Ishikawa (cell line): ENCODE data around the gene TIMM44.

Experiments used
- CEBPB ChIP-seq: IDR thresholded peaks from 2 replicates; pipeline ENCODE4 v1.6.1; 2012
- FOXM1 ChIP-seq: IDR thresholded peaks from 2 replicates; pipeline ENCODE4 v1.6.1; 2012; ENCODE audit warnings: low read depth, borderline replicate concordance
- MAX ChIP-seq: IDR thresholded peaks from 2 replicates; pipeline ENCODE4 v1.6.1; 2012
- RAD21 ChIP-seq: IDR thresholded peaks from 2 replicates; pipeline ENCODE4 v1.6.1; 2012; ENCODE audit warnings: low read depth
- REST ChIP-seq: IDR thresholded peaks from 2 replicates; pipeline ENCODE4 v1.6.1; 2012; ENCODE audit warnings: low read depth, mild to moderate bottlenecking
- TCF12 ChIP-seq: IDR thresholded peaks from 2 replicates; pipeline ENCODE4 v1.6.1; 2012; ENCODE audit warnings: low read depth
- USF1 ChIP-seq: IDR thresholded peaks from 2 replicates; pipeline ENCODE4 v1.6.1; 2012

DNA sequence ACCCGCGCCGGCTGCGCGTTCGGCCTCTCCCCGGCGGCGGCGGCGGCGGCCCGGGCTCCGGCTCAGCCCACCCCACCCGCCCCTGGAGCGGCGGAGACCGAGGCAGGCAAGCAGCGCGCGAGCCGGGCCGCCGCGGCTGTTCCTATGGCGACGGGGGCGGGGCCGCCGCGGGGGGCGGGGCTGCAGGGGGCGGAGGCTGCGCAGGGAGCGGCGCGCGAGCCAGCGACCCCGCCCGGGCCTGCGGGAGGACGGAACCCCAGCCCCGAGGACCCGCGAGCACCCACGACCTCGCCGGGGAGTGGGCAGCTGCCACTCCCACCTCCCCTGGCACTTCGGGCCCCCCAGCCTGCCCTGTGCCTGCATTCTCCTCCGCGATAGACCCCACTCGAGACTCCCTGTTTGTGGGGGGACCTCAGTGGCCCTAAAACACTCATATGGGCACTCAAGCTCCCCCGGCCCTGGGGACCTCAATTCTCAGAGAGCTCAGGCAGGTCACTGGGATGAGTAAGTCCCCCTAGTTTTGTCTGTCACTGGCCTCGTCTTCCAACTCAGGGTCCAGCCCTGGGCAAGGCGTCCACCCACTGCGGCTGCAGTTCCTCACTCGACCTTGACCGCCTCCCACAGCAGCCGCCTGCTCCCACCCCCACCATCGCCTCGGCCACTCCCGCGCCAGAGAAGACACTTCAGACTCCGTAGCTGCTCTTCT lies 17.3 kb downstream of the TIMM44 start, which contains the start of gene CTXN1:
- TF ChIP-seq FOXM1 = no peak
- no peak for TF ChIP-seq CEBPB
- no peak for TF ChIP-seq REST
- TF ChIP-seq TCF12 = 0 out of 2 replicates have a peak, but pooled peaks have one; percentile 13
- TF ChIP-seq MAX = 0 out of 2 replicates have a peak, but pooled peaks have one; percentile 18
- no peak for TF ChIP-seq RAD21
- TF ChIP-seq USF1 = no peak
